ENCODE data around the gene MAJIN.

Gene MAJIN

GRCh38 chr11:64898076-64898445 lies 73.8 kb downstream of the MAJIN start:
- H3K27ac ChIP-seq: no peak overlapping the region
- TF ChIP-seq ZFX (IDR thresholded peaks at IDR 0.05; ENCODE audit: borderline replicate concordance): no peak
- TF ChIP-seq CTCF (IDR thresholded peaks at IDR 0.05): no peak

- H3K27ac ChIP-seq: no peak overlapping the region
- TF ChIP-seq ZFX (IDR thresholded peaks at IDR 0.05; ENCODE audit: borderline replicate concordance) (no peak), CTCF (IDR thresholded peaks at IDR 0.05) (no peak)
Observed at GRCh38 chr11:64897381-64898075, 74.4 kb downstream of the MAJIN start.

GRCh38 chr11:64896448-64897022 lies 75.4 kb downstream of the MAJIN start:
- TF ChIP-seq ZFX (IDR thresholded peaks at IDR 0.05; ENCODE audit: borderline replicate concordance): no peak
- TF ChIP-seq CTCF (IDR thresholded peaks at IDR 0.05): no peak
- H3K27ac ChIP-seq: no peak overlapping the region

- no peak overlapping the region for H3K27ac ChIP-seq
- TF ChIP-seq ZFX (IDR thresholded peaks at IDR 0.05; ENCODE audit: borderline replicate concordance) (no peak), CTCF (IDR thresholded peaks at IDR 0.05) (no peak)
Observed at GRCh38 chr11:64894812-64895452, 77.0 kb downstream of the MAJIN start.

DNA sequence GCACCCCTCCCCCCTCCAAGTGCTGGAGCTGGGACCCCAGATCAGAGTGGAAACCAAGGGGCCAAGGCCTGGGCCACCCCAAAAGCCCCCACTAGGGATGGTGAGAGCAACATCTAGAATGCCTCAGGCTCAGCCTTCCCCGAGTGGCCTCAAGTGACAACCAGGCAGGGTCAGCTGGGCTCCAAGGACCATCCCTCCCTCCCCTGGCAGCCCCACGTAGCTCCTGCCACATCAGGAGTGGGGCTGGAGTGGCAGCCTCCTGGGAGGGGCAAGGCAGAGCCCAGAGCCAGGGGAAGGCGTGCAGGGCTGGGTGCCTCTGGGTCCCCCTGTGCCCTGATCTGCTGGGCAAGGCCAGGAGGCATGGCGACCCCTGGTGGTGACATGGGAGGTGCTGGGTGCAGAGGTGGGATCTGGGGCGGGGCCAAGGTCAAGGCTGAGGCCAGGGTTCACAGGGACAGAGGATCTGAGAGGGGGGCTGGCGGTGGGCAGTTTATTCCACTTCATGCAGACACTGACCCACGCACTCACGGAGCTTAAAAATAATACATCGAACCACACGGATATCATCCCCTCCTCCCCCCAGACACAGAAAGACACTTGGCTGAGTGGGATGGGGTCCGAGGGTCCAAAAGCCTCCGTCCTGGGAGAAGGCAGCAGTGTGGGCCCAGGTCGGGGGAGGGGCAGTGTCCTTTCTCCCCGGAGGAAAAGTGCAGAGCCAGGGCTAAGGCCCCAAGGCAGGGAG lies 77.7 kb downstream of the MAJIN start:
- TF ChIP-seq CTCF (IDR thresholded peaks at IDR 0.05): peak; percentile 96
- TF ChIP-seq ZFX (IDR thresholded peaks at IDR 0.05; ENCODE audit: borderline replicate concordance): no peak
- H3K27ac ChIP-seq: no peak overlapping the region

DNA sequence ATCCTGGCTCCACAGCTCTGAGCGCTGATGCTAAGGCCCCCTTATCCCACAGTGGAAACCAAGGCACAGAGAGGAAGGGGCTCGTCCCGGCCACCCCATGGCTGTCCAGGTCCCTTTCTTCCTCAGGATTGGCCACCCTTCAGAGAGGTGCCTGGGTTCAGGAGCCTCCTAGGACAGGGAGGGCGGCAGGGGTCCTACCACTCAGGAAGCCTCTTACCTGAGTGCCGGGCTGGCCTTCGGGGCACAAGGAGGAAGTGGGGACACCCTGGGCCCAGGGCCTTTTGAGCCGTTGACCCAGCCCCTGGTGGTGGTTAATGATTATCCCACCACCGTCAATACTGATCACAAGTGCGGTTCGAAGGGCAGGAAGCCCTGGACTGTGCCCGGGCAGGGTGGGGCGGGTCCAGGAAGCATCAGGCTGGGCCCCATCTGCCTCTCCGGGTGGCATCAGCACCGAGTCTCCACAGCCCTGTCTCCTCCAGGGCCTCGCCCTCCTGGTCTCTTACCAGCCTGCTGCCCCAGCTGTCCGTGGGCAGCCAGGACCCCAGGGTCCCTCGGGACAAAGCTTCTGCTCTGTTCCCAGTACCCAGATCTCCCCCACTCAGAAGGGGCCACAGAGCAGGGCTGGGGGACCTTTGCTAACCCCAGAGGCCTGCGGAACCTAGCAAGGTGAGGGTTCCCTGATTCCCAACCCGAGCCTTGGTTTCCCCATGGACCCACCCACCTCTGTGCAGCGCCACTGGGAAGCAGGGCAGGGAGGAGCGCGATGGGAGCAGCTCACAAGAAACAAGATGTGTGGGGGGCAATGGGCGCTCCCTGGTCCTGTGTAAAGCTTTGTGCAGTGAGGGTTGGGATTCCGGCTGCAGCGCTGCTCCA lies 78.5 kb downstream of the MAJIN start:
- H3K27ac ChIP-seq: peak overlapping the region; percentile 40
- TF ChIP-seq ZFX (IDR thresholded peaks at IDR 0.05; ENCODE audit: borderline replicate concordance) (no peak), CTCF (IDR thresholded peaks at IDR 0.05) (no peak)
